IMR-90 (cell line): ENCODE measurements around the gene ZNRD2. TPM values are rescaled to one million over a fixed set of nuclear protein-coding genes. Genes with fewer than 3 reads are reported as not detected.

ENCODE experiments used
- ATAC-seq: fragments of 200-7000 bp; cut with Tn5 transposase; 2 replicates; pipeline ENCODE4 v1.9.1; 2020; ENCODE audit warnings: low read depth, mild to moderate bottlenecking, moderate library complexity
- BruUV-seq: library from RNA; stranded (reverse); fragments of 400-500 nt; replicated peaks from 2 replicates; lab custom pipeline; 2021; lab: Mats Ljungman, UMichigan
- CTCF ChIA-PET: fragments of 300-600 bp; formaldehyde crosslinking; extraction: SDS; loops from one replicate; lab custom pipeline; 2021; ENCODE audit warnings: antibody characterized with exemption; lab: Yijun Ruan, JAX
- POLR2A ChIA-PET: fragments of 300-600 bp; sonication (Branson Sonifier 250); formaldehyde crosslinking; loops from one replicate; lab custom pipeline; 2022; ENCODE audit warnings: antibody characterized with exemption; ENCODE audit not compliant: unreplicated experiment; lab: Charles Lee
- DNase-seq: peaks from one replicate; pipeline ENCODE4 v3.0.0; 2013
- H2AFZ ChIP-seq: replicated peaks from 2 replicates; pipeline ENCODE3; 2013; ENCODE audit warnings: low read length, mild to moderate bottlenecking; ENCODE audit not compliant: poor library complexity
- H2AK5ac ChIP-seq: 2 replicates; pipeline ENCODE4 v1.6.1; 2013; ENCODE audit warnings: low read depth, low read length, inconsistent platforms
- H2AK9ac ChIP-seq: replicated peaks from 2 replicates; pipeline ENCODE3; 2013; ENCODE audit warnings: mild to moderate bottlenecking, low read depth, low read length, moderate library complexity; ENCODE audit not compliant: poor library complexity
- H2BK120ac ChIP-seq: 2 replicates; pipeline ENCODE4 v1.6.1; 2013; ENCODE audit warnings: low read depth, low read length, inconsistent platforms
- H2BK15ac ChIP-seq: 3 replicates; pipeline ENCODE4 v1.6.1; 2013; ENCODE audit warnings: low read depth, low read length, inconsistent platforms
- H2BK20ac ChIP-seq: 2 replicates; pipeline ENCODE4 v1.6.1; 2013; ENCODE audit warnings: low read depth, mild to moderate bottlenecking, inconsistent platforms, low read length, moderate library complexity
- H2BK5ac ChIP-seq: 2 replicates; pipeline ENCODE4 v1.6.1; 2013; ENCODE audit warnings: mild to moderate bottlenecking, low read depth, low read length, inconsistent platforms; ENCODE audit not compliant: poor library complexity, severe bottlenecking
- H3K14ac ChIP-seq: replicated peaks from 2 replicates; pipeline ENCODE4 v1.6.1; 2013; ENCODE audit warnings: low read depth, low read length, inconsistent platforms
- H3K18ac ChIP-seq: 2 replicates; pipeline ENCODE4 v1.6.1; 2013; ENCODE audit warnings: low read depth, low read length, control low read depth
- H3K23ac ChIP-seq: 2 replicates; pipeline ENCODE4 v1.6.1; 2013; ENCODE audit warnings: low read depth, low read length, inconsistent platforms
- H3K27ac ChIP-seq: 2 replicates; pipeline ENCODE4 v1.5.1; 2013; ENCODE audit warnings: mild to moderate bottlenecking, control low read depth, low read length; ENCODE audit not compliant: insufficient read depth
- H3K27me3 ChIP-seq: 2 replicates; pipeline ENCODE4 v1.6.1; 2013; ENCODE audit warnings: low read length; ENCODE audit not compliant: control insufficient read depth, insufficient read depth
- H3K36me3 ChIP-seq: 2 replicates; pipeline ENCODE4 v1.6.1; 2013; ENCODE audit warnings: low read length, mixed read lengths; ENCODE audit not compliant: control insufficient read depth, insufficient read depth
- H3K4ac ChIP-seq: 2 replicates; pipeline ENCODE4 v1.6.1; 2013; ENCODE audit warnings: low read depth, low read length, inconsistent platforms
- H3K4me1 ChIP-seq: 2 replicates; pipeline ENCODE4 v1.6.1; 2013; ENCODE audit warnings: low read length, mixed read lengths; ENCODE audit not compliant: control insufficient read depth, insufficient read depth
- H3K4me2 ChIP-seq: 2 replicates; pipeline ENCODE4 v1.6.1; 2013; ENCODE audit warnings: low read depth, mild to moderate bottlenecking, control low read depth, low read length, moderate library complexity
- H3K4me3 ChIP-seq: 2 replicates; pipeline ENCODE4 v1.5.1; 2013; ENCODE audit warnings: low read depth, mild to moderate bottlenecking, control low read depth, low read length, moderate library complexity; ENCODE audit not compliant: insufficient read depth
- H3K56ac ChIP-seq: 2 replicates; pipeline ENCODE4 v1.6.1; 2013; ENCODE audit warnings: low read length, inconsistent platforms; ENCODE audit not compliant: insufficient read depth; ENCODE audit errors: extremely low read depth
- H3K79me1 ChIP-seq, 2 experiments: 2 replicates each; pipeline ENCODE4 v1.6.1; 2013; ENCODE audit warnings: low read length in 2 of 2, inconsistent platforms in 1 of 2, low read depth in 1 of 2
- H3K9ac ChIP-seq: 2 replicates; pipeline ENCODE4 v1.6.1; 2013; ENCODE audit warnings: low read depth, low read length, control low read depth
- H3K9me1 ChIP-seq: 2 replicates; pipeline ENCODE4 v1.6.1; 2013; ENCODE audit warnings: low read length, inconsistent platforms; ENCODE audit not compliant: insufficient read depth
- H3K9me3 ChIP-seq: 2 replicates; pipeline ENCODE4 v1.6.1; 2013; ENCODE audit warnings: low read length; ENCODE audit not compliant: control insufficient read depth, insufficient read depth
- H4K20me1 ChIP-seq: 2 replicates; pipeline ENCODE4 v1.6.1; 2013; ENCODE audit warnings: low read length, inconsistent platforms; ENCODE audit not compliant: insufficient read depth
- H4K5ac ChIP-seq: 2 replicates; pipeline ENCODE4 v1.6.1; 2013; ENCODE audit warnings: mild to moderate bottlenecking, low read depth, low read length, control low read depth
- H4K8ac ChIP-seq, 2 experiments: 2 replicates each; pipeline ENCODE4 v1.6.1; 2013; ENCODE audit warnings: low read depth in 2 of 2, low read length in 2 of 2, control low read depth in 1 of 2, inconsistent platforms in 1 of 2
- H4K91ac ChIP-seq: 2 replicates; pipeline ENCODE4 v1.6.1; 2013; ENCODE audit warnings: low read depth, low read length, inconsistent platforms; ENCODE audit not compliant: insufficient read depth
- BHLHE40 ChIP-seq: fragments of 150-350 bp; IDR thresholded peaks from 2 replicates; pipeline ENCODE4 v1.6.1; 2016; ENCODE audit warnings: mild to moderate bottlenecking, low read depth, low read length
- CHD1 ChIP-seq: IDR thresholded peaks from 2 replicates; pipeline ENCODE4 v1.6.1; 2012; ENCODE audit warnings: low read depth, low read length, improper control_type of control experiment
- MAFK ChIP-seq: IDR thresholded peaks from 2 replicates; pipeline ENCODE4 v1.6.1; 2012; ENCODE audit warnings: low read depth, low read length, improper control_type of control experiment
- MAZ ChIP-seq: IDR thresholded peaks from 2 replicates; pipeline ENCODE4 v1.6.1; 2012; ENCODE audit warnings: low read depth, mild to moderate bottlenecking, low read length, improper control_type of control experiment, moderate library complexity, borderline replicate concordance
- MXI1 ChIP-seq: IDR thresholded peaks from 2 replicates; pipeline ENCODE4 v1.6.1; 2012; ENCODE audit warnings: low read depth, mild to moderate bottlenecking, low read length, moderate library complexity, borderline replicate concordance
- POLR2A ChIP-seq: IDR thresholded peaks from 2 replicates; pipeline ENCODE4 v1.6.1; 2012; ENCODE audit warnings: mild to moderate bottlenecking, low read depth, low read length
- RAD21 ChIP-seq: IDR thresholded peaks from 2 replicates; pipeline ENCODE4 v1.6.1; 2012; ENCODE audit warnings: low read length, improper control_type of control experiment
- RFX5 ChIP-seq: IDR thresholded peaks from 2 replicates; pipeline ENCODE4 v1.8.0; 2012; ENCODE audit warnings: low read depth, mild to moderate bottlenecking, low read length, moderate library complexity
- SMC3 ChIP-seq: fragments of 150-350 bp; IDR thresholded peaks from 2 replicates; pipeline ENCODE4 v1.6.1; 2016; ENCODE audit warnings: low read depth, mild to moderate bottlenecking, antibody characterized with exemption, low read length, moderate library complexity
- WGBS, 2 experiments: methylation state at CpG; one replicate each; pipeline versions ENCODE4 v1.1.5 to v1.1.7; 2013; ENCODE audit warnings: missing lambda C conversion rate in 2 of 2; ENCODE audit not compliant: insufficient read length in 1 of 2; ENCODE audit errors: extremely low coverage in 2 of 2; 5-methylcytosine and 5-hydroxymethylcytosine counted together
- dilution Hi-C: fragments of 300-500 bp; cut with HindIII; formaldehyde crosslinking; loops from one replicate; pipeline ENCODE4 v1.14.3; 2018; ENCODE audit warnings: low sequenced_read_pairs; ENCODE audit not compliant: unreplicated experiment
- in situ Hi-C: fragments of 300-500 bp; cut with MboI; formaldehyde crosslinking; loops from 3 replicates; pipeline ENCODE4 v1.14.3; 2019; ENCODE audit warnings: low sequenced_read_pairs, inconsistent platforms, mixed read lengths
- intact Hi-C: fragments of 100-400 bp; cut with micrococcal nuclease; formaldehyde crosslinking; loops from 2 replicates; pipeline ENCODE4 v1.10.0; 2022
- polyA plus RNA-seq, 3 experiments: library from polyadenylated mRNA; depleted of rRNA; stranded (reverse); fragments of >200 nt; gene quantifications; 2 replicates each; pipeline ENCODE4 v1.2.3, GENCODE V29; 2012; ENCODE audit warnings: low replicate concordance in 1 of 3
- total RNA-seq: library from RNA; depleted of rRNA; stranded (reverse); fragments of >200 nt; gene quantifications from 2 replicates; pipeline ENCODE4 v1.2.3, GENCODE V29; 2012

ZNRD2 gene
- total and polyA plus RNA-seq, 2 of the 4 experiments (the other 2 are of a cell fraction) = 75.6 to 90.3 TPM

DNA sequence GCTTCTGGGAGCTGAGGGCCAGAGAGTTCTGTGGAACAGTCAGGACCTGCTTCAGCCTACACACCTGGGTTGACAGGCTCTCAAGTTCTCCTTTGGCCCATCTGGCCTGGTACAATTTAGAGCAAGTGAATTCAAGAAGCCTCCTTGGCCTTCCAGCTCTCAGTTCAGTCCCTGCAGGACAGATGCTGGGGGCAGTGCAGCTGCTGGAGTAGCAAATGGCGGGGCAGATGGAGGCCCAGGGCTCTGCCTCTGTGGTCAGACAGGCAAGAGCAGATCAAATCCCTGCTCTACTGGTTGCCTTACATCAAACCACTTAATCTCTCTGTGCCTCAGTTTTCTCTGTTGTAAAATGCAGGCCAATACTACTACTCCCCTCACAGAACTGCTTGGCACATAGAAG is 34.0 kb downstream of the ZNRD2 start:
- Histone ChIP-seq H3K56ac (no peak overlapping the region), H3K4me2 (no peak overlapping the region), H2AK5ac (no peak overlapping the region), H3K9ac (no peak overlapping the region), H3K36me3 (peaks cover 46% of the 10 kb centered on the region), H2AK9ac (no peak overlapping the region), H3K14ac (no peak overlapping the region), H4K91ac (no peak overlapping the region), H3K4me1 (peaks cover 5% of the 10 kb centered on the region), H3K79me1 (peaks cover 4 to 34% of the 10 kb centered on the region in 2 experiments; a peak in 3 of 4 replicates), H2BK20ac (no peak overlapping the region), H3K27me3 (no peaks in the 10 kb centered on the region), H4K5ac (no peak overlapping the region), H2BK5ac (no peak overlapping the region), H3K23ac (no peak overlapping the region), H3K18ac (no peak overlapping the region), H4K20me1 (peaks cover 27% of the 10 kb centered on the region), H3K4me3 (no peak overlapping the region), H4K8ac (no peak overlapping the region), H2BK120ac (no peak overlapping the region), H3K9me1 (no peaks in the 10 kb centered on the region), H2BK15ac (no peak overlapping the region), H3K4ac (no peak overlapping the region), H3K9me3 (no peaks in the 10 kb centered on the region), H2AFZ (no peak overlapping the region), H3K27ac (no peak overlapping the region)
- intact Hi-C loops (no loop called here), in situ Hi-C loops (no loop called here), dilution Hi-C loops (no loop called here)
- DNase-seq (no peak), ATAC-seq (no peak)
- ChIA-PET POLR2A (no interaction called here), CTCF (interaction anchor here (0.9 kb wide), 1 partner anchor 10 kb away, joined by 3 read pairs; no protein-coding TSS in a partner anchor)
- 83% methylated on average over 1 of the region's 1 CpG; no CpG with 5 or more reads in 1 of the 2 experiments for WGBS, 2 experiments
- BruUV-seq = no TSS peak
- no peak for TF ChIP-seq MXI1
- TF ChIP-seq CHD1 = no peak
- no peak for TF ChIP-seq RAD21
- TF ChIP-seq SMC3 = no peak
- TF ChIP-seq BHLHE40 = no peak
- TF ChIP-seq POLR2A = no peak
- TF ChIP-seq RFX5 = no peak
- no peak for TF ChIP-seq MAFK
- no peak for TF ChIP-seq MAZ
